ENCODE data around the gene DBI.

DBI gene

GRCh38 chr2:119323459-119323858 lies 43.3 kb upstream of the DBI start:
- H3K4me3 ChIP-seq (ENCODE audit: low read length) = no peak overlapping the region
- H2AFZ ChIP-seq (ENCODE audit: low read length) = no peak overlapping the region
- H3F3A ChIP-seq (ENCODE audit: insufficient read depth, low read length) = no peaks in the 10 kb centered on the region
- no peaks in the 10 kb centered on the region for H3K36me3 ChIP-seq (replicated peaks; ENCODE audit: insufficient read depth, low read length)
- H3K79me2 ChIP-seq (ENCODE audit: low read length) = no peaks in the 10 kb centered on the region
- no peaks in the 10 kb centered on the region for H3K27me3 ChIP-seq (replicated peaks; ENCODE audit: insufficient read depth, low read length)
- H3K4me1 ChIP-seq (ENCODE audit: low read length) = no peaks in the 10 kb centered on the region
- no peaks in the 10 kb centered on the region for H4K20me1 ChIP-seq (ENCODE audit: insufficient read depth, low read length)
- H3K9ac ChIP-seq (ENCODE audit: low read length) = no peak overlapping the region
- TF ChIP-seq EZH2 (optimal IDR thresholded peaks at IDR 0.05; ENCODE audit: low read depth, low read length) (no peak), CTCF (IDR thresholded peaks at IDR 0.05; ENCODE audit: low read length) (no peak), EZH2phosphoT487 (IDR thresholded peaks at IDR 0.05; ENCODE audit: low read length) (no peak)
- H3K27ac ChIP-seq (ENCODE audit: low read length) = no peak overlapping the region
- no peak overlapping the region for H3K4me2 ChIP-seq (ENCODE audit: low read depth, low read length)
- no peaks in the 10 kb centered on the region for H3K9me3 ChIP-seq (replicated peaks; ENCODE audit: insufficient read depth, low read length)
- H3K9me2 ChIP-seq (replicated peaks; ENCODE audit: insufficient read depth, low read length) = no peaks in the 10 kb centered on the region
- DNase-seq = no peak

GRCh38 chr2:119324685-119325270 lies 42.0 kb upstream of the DBI start:
- no peaks in the 10 kb centered on the region for H3K27me3 ChIP-seq (replicated peaks; ENCODE audit: insufficient read depth, low read length)
- no peaks in the 10 kb centered on the region for H4K20me1 ChIP-seq (ENCODE audit: insufficient read depth, low read length)
- no peaks in the 10 kb centered on the region for H3K9me2 ChIP-seq (replicated peaks; ENCODE audit: insufficient read depth, low read length)

GRCh38 chr2:119326938-119327337 lies 39.8 kb upstream of the DBI start:
- Histone ChIP-seq H3K36me3 (replicated peaks; ENCODE audit: insufficient read depth, low read length) (no peaks in the 10 kb centered on the region), H3F3A (ENCODE audit: insufficient read depth, low read length) (no peaks in the 10 kb centered on the region), H3K79me2 (ENCODE audit: low read length) (no peaks in the 10 kb centered on the region), H3K9ac (ENCODE audit: low read length) (no peak overlapping the region), H3K4me1 (ENCODE audit: low read length) (no peaks in the 10 kb centered on the region), H2AFZ (ENCODE audit: low read length) (no peak overlapping the region), H3K9me3 (replicated peaks; ENCODE audit: insufficient read depth, low read length) (no peaks in the 10 kb centered on the region), H3K27me3 (replicated peaks; ENCODE audit: insufficient read depth, low read length) (no peaks in the 10 kb centered on the region), H3K9me2 (replicated peaks; ENCODE audit: insufficient read depth, low read length) (no peaks in the 10 kb centered on the region), H3K4me2 (ENCODE audit: low read depth, low read length) (no peak overlapping the region), H4K20me1 (ENCODE audit: insufficient read depth, low read length) (no peaks in the 10 kb centered on the region), H3K4me3 (ENCODE audit: low read length) (no peak overlapping the region), H3K27ac (ENCODE audit: low read length) (no peak overlapping the region)
- no peak for DNase-seq
- TF ChIP-seq EZH2phosphoT487 (IDR thresholded peaks at IDR 0.05; ENCODE audit: low read length) (no peak), EZH2 (optimal IDR thresholded peaks at IDR 0.05; ENCODE audit: low read depth, low read length) (no peak), CTCF (IDR thresholded peaks at IDR 0.05; ENCODE audit: low read length) (no peak)

More at GRCh38 chr2:119324685-119325270, 42.0 kb upstream of the DBI start:
- Histone ChIP-seq H3K4me2 (ENCODE audit: low read depth, low read length) (no peak overlapping the region), H2AFZ (ENCODE audit: low read length) (no peak overlapping the region), H3K27ac (ENCODE audit: low read length) (no peak overlapping the region), H3K9me3 (replicated peaks; ENCODE audit: insufficient read depth, low read length) (no peaks in the 10 kb centered on the region), H3K79me2 (ENCODE audit: low read length) (no peaks in the 10 kb centered on the region), H3K4me3 (ENCODE audit: low read length) (no peak overlapping the region), H3K36me3 (replicated peaks; ENCODE audit: insufficient read depth, low read length) (no peaks in the 10 kb centered on the region), H3F3A (ENCODE audit: insufficient read depth, low read length) (no peaks in the 10 kb centered on the region), H3K9ac (ENCODE audit: low read length) (no peak overlapping the region), H3K4me1 (ENCODE audit: low read length) (no peaks in the 10 kb centered on the region)
- no peak for TF ChIP-seq EZH2phosphoT487 (IDR thresholded peaks at IDR 0.05; ENCODE audit: low read length)
- TF ChIP-seq CTCF (IDR thresholded peaks at IDR 0.05; ENCODE audit: low read length) = no peak
- no peak for TF ChIP-seq EZH2 (optimal IDR thresholded peaks at IDR 0.05; ENCODE audit: low read depth, low read length)
- DNase-seq = no peak
